ENCODE measurements around the gene RNPS1. TPM values are rescaled to one million over a fixed set of nuclear protein-coding genes. Genes with fewer than 3 reads are reported as not detected.

RNPS1 gene
- total and polyA plus RNA-seq, 2 donors (not counting 3 experiments of a cell fraction or from before 2014, with no cell fraction given): 206 to 209 TPM

DNA sequence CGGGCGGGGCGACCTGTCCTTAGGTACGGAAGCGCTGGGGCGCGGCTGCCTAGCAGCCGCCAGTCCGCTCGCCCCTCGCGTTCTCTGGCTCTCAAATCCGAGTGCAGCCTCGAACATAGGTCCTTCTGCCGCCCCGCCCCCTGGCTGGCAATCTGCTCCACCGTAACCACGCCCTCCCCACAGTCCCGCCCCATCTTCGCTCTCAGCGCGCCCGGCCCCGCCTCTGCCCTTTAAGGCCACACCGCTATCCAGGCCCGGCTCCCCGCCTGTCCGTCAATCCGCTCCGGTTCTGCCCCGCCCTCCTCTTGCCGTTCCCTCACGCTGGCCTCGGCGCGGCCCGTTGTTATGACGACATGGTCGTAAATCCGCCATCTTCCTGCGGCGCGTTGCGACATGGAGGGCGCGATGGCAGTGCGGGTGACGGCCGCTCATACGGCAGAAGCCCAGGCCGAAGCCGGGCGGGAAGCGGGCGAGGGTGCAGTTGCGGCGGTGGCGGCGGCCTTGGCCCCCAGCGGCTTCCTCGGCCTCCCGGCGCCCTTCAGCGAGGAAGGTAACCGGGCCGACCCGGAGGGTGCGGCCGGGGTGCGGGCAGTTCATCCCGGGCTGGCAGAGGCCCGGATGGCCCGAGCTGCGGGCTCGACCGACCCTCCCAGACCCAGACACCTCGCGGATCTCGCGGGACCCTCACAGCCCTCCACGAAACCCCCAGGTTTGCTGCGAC lies 44.5 kb downstream of the RNPS1 start, which contains the start of gene E4F1:
TSS of gene E4F1 (plus strand) at position 371 of the 721 bp plus-strand sequence. CDS start at position 394, 23 bp downstream.
- ChIA-PET POLR2A (no interaction called here), CTCF (no interaction called here)
- dilution Hi-C loops (cut with MboI; ENCODE audit: extremely low pct_ligation_motif_present, low sequenced_read_pairs) (no loop called here), intact Hi-C loops (cut with micrococcal nuclease) (loop anchor here (1.0 to 2.0 kb wide), 7 partner anchors 8 to 237 kb away; partner anchors contain the start of genes ECI1, MLST8, RNPS1 and TEDC2)
- Histone ChIP-seq H3K79me2 (ENCODE audit: control insufficient read depth, insufficient read depth, low read length) (peaks cover 36% of the 10 kb centered on the region), H4K20me1 (replicated peaks; ENCODE audit: control insufficient read depth, extremely low read depth, insufficient read depth, low read length) (no peaks in the 10 kb centered on the region), H3K9me3 (replicated peaks; ENCODE audit: control insufficient read depth, insufficient read depth, low read length) (no peaks in the 10 kb centered on the region), H3K27me3 (ENCODE audit: control insufficient read depth in 2 of 2, insufficient read depth in 2 of 2, low read length in 2 of 2) (no peaks in the 10 kb centered on the region), H3K27ac (ENCODE audit: insufficient read depth, low read depth, low read length) (peak within 1 kb of the TSS; percentile 41), H3K4me3 (replicated peaks in 1 of 3; ENCODE audit: insufficient read depth in 1 of 3, low read depth in 1 of 3, low read length in 3 of 3) (peak within 1 kb of the TSS; percentile 54 to 79 (median 74)), H3K4me1 (ENCODE audit: control insufficient read depth, extremely low read depth, insufficient read depth, low read length) (peaks cover 7% of the 10 kb centered on the region), H3K36me3 (ENCODE audit: control insufficient read depth in 2 of 2, extremely low read depth in 1 of 2, insufficient read depth in 2 of 2, low read length in 2 of 2) (peaks cover 0 to 2% of the 10 kb centered on the region in 2 experiments), H3K9me1 (replicated peaks; ENCODE audit: control insufficient read depth, extremely low read depth, insufficient read depth, low read length) (no peaks in the 10 kb centered on the region), H3K4me2 (ENCODE audit: insufficient read depth, low read length) (peak within 1 kb of the TSS; percentile 84), H2AFZ (ENCODE audit: low read depth, low read length) (peak within 1 kb of the TSS; percentile 98), H3K9ac (replicated peaks; ENCODE audit: extremely low read depth, insufficient read depth, low read length) (peak within 1 kb of the TSS; percentile 84)
- BruUV-seq (replicated peaks): no TSS peak
- DNase-seq (ENCODE audit: low read depth, low spot score) (peak; percentile 99), FAIRE-seq (peak; percentile 99)
- peak; percentile 96 for TF ChIP-seq POLR2A (IDR thresholded peaks at IDR 0.05; ENCODE audit: low read depth, low read length)
- TF ChIP-seq, protein P1, sequence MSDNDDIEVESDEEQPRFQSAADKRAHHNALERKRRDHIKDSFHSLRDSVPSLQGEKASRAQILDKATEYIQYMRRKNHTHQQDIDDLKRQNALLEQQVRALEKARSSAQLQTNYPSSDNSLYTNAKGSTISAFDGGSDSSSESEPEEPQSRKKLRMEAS (IDR thresholded peaks at IDR 0.05; ENCODE audit: insufficient read depth, insufficient read length): peak; percentile 41
- peak; percentile 93 for TF ChIP-seq POLR2AphosphoS5 (IDR thresholded peaks at IDR 0.05; ENCODE audit: insufficient read depth, low read depth, low read length)
- no peak for TF ChIP-seq JUN (IDR thresholded peaks at IDR 0.05; ENCODE audit: borderline replicate concordance, insufficient read depth, insufficient read length, low read depth)

DNA sequence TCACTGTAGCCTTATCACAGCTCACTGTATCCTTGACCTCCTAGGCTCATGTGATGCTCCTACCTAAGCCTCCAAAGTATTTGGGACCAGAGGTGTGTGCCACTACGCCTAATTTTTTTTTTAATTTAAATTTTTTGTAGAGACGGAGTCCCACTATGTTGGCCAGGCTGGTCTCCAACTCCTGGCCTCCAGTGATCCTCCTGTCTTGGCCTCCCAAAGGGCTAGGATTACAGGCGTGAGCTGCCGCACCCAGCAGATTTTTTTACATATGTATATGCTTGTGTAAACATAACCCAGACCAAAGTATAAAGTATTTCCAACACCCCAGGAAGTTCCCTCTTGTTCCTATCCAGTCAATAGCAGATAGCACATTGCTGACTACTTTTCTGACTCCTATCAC lies 51.6 kb downstream of the RNPS1 start:
- TF ChIP-seq MYC (IDR thresholded peaks at IDR 0.05; ENCODE audit: low read depth, low read length): no peak
- TF ChIP-seq JUN (IDR thresholded peaks at IDR 0.05; ENCODE audit: borderline replicate concordance, insufficient read depth, insufficient read length, low read depth): no peak
- TF ChIP-seq FOS (IDR thresholded peaks at IDR 0.05; ENCODE audit: borderline replicate concordance, insufficient read depth, low read length): no peak
- TF ChIP-seq POLR2A (IDR thresholded peaks at IDR 0.05; ENCODE audit: low read depth, low read length): no peak
- no peak for TF ChIP-seq POLR2AphosphoS5 (IDR thresholded peaks at IDR 0.05; ENCODE audit: insufficient read depth, low read depth, low read length)
- Histone ChIP-seq H3K27me3 (ENCODE audit: control insufficient read depth in 2 of 2, insufficient read depth in 2 of 2, low read length in 2 of 2) (no peaks in the 10 kb centered on the region), H3K9me1 (replicated peaks; ENCODE audit: control insufficient read depth, extremely low read depth, insufficient read depth, low read length) (no peaks in the 10 kb centered on the region), H3K36me3 (ENCODE audit: control insufficient read depth in 2 of 2, extremely low read depth in 1 of 2, insufficient read depth in 2 of 2, low read length in 2 of 2) (no peaks in the 10 kb centered on the region), H3K9ac (replicated peaks; ENCODE audit: extremely low read depth, insufficient read depth, low read length) (no peak overlapping the region), H3K4me2 (ENCODE audit: insufficient read depth, low read length) (no peak overlapping the region), H2AFZ (ENCODE audit: low read depth, low read length) (no peak overlapping the region), H3K27ac (ENCODE audit: insufficient read depth, low read depth, low read length) (no peak overlapping the region), H4K20me1 (replicated peaks; ENCODE audit: control insufficient read depth, extremely low read depth, insufficient read depth, low read length) (no peaks in the 10 kb centered on the region), H3K4me1 (ENCODE audit: control insufficient read depth, extremely low read depth, insufficient read depth, low read length) (peaks cover 15% of the 10 kb centered on the region), H3K9me3 (replicated peaks; ENCODE audit: control insufficient read depth, insufficient read depth, low read length) (no peaks in the 10 kb centered on the region), H3K79me2 (ENCODE audit: control insufficient read depth, insufficient read depth, low read length) (peaks cover 25% of the 10 kb centered on the region), H3K4me3 (replicated peaks in 1 of 3; ENCODE audit: insufficient read depth in 1 of 3, low read depth in 1 of 3, low read length in 3 of 3) (no peak overlapping the region)
- CTCF ChIA-PET: interaction anchor here (1.6 kb wide), 1 partner anchor 35 kb away, joined by 8 read pairs; the partner anchor contains the start of gene ECI1
- FAIRE-seq (peak; percentile 60), DNase-seq (ENCODE audit: low read depth, low spot score) (no peak)
- dilution Hi-C loops (cut with MboI; ENCODE audit: extremely low pct_ligation_motif_present, low sequenced_read_pairs) (no loop called here), intact Hi-C loops (cut with micrococcal nuclease) (no loop called here)
- POLR2A ChIA-PET: no interaction called here
- BruUV-seq (replicated peaks): no TSS peak

Data from endothelial cell of umbilical vein (primary cell).